Prostate gland (tissue), 2 donors: ENCODE results near the gene CYP2C19.

Experiments
- CTCF ChIP-seq, 4 experiments: fragments of 200-600 bp in 2 of 4; fragments of 450-650 bp in 2 of 4; sonication (generic) in 2 of 4; IDR thresholded peaks; 1 replicate in 3 of 4; 2 replicates in 1 of 4; pipeline ENCODE4 v1.5.1; 2016 to 2019; ENCODE audit warnings: antibody characterized with exemption in 4 of 4, mild to moderate bottlenecking in 2 of 4, moderate library complexity in 2 of 4
- POLR2A ChIP-seq: fragments of 450-650 bp; IDR thresholded peaks from one replicate; pipeline ENCODE4 v1.6.1; 2016; ENCODE audit warnings: antibody characterized with exemption, mild to moderate bottlenecking
- POLR2AphosphoS5 ChIP-seq: sonication (generic); formaldehyde crosslinking; IDR thresholded peaks from one replicate; pipeline ENCODE4 v1.6.1; 2017; ENCODE audit warnings: antibody characterized with exemption

GRCh38 chr10:94735197-94735596 lies 27.3 kb upstream of the CYP2C19 start:
- TF ChIP-seq CTCF (IDR thresholded peaks at IDR 0.05) (no peak), POLR2AphosphoS5 (no peak), POLR2A (no peak)
